Measurements from ENCODE around the gene NPRL2.
A peak's percentile ranks its signal among the peaks of the same experiment; 100 is the strongest.

NPRL2 gene

DNA sequence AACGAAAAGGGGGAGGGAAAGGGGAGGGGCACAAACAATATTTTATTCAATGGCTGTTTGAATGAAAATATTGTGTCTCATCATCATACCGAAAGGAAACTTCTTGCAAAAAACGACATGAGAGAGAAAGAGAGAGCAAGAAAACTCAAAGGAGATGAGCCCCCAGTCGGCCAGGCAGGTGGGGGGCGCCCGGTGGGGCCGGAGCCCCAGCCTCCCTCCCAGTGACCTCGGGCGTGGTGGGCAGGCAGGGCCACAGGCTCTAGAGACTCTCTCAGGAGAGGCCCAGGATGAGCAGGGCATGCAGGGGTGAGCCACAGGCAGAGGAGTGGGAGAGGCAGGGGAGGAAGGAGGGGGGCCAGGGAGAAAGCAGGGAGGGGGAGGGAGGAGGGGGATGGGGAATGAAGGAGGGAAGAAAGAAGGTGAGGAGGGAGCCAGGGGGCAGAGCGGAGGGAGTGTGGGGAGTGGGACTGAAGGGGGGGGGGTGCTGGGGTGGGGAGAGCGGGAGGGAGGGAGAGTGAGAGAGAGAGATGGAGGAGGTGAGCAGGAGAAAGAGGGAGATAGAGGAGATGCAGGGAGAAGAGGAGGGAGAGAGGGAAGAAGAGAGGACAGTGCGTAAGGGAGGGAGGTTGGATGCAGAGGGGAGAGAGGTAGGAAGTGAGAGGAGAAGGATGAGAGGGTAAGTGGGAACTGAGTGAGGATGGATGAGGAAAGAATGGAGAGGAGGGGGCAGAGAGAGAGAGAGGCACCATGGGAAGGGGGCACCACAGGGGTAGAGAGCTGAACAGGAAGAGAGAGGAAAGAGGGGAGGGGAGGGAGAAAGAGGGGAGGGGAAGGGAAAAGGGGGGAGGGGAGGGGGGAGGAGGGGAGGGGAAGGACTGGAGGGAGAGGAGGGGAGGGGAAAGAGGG, 22.8 kb upstream of the NPRL2 start:
- DNase-seq (ENCODE audit: low read depth), result no peak

DNA sequence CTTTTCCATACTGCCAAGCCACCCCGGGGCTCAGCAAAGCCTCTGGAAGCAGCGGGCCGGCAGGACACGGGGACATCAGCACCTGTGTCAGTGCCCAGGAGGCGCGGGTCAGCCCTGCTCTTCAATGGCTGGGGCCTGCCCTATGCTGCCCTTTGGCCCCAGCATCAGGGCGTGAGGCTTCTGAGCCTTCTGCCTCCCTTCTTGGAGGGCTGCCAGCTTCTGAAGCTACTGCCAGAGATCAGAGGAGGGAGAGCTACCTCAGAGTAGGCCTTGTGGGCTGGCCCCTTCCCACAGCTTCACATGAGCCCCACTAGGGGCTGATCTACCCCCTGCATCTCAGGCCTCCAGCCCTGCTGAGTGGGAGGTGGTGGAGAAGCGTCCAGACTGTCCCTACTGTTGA, 21.8 kb upstream of the NPRL2 start:
- DNase-seq (ENCODE audit: low read depth), result no peak

DNA sequence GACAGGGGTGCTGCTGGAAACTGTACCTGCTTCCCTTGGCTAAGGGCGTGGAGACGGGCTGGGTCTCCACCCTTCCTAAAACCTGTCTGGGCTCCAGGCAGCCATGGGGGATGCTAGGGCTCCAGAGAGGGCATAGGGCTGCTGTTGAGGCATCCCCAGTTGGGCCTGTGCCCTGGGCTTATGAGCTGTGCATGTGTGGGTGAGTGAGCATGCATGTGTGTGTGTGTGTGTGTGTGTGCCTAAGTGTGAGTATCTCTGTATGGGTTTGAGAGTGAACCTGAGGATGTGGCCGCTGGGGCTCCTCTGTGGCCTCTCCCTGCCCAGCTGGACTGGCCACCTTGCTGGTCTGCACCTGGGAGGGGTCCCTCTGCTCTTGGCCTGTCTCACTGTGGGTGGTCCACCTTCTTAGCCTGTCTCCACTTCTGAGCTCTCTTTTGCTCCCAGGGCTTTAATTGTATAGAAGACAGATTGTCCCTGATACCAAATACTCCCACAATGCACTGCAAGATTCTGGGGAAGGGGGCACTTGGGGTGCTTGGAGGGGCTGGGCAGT, 20.6 kb upstream of the NPRL2 start:
- no peak for DNase-seq (ENCODE audit: low read depth)

DNA sequence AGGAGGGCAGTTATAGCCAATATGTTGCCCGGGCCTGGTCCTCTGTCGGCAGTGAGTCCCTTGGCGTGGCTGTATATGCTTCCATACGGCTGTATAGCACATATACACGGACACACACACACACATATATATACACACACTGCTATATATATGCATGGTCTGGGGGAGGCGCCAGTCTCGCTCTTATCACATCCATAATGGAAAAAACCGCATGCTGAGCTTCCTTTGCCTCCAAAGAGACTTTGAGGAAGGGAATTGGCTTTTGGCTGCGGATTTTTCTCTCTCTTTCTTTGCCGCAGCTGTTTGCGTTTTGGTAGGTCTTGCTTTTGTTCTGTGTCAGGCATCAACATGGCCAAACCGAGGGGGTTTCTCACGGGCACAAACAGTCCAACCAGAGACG, 20.0 kb upstream of the NPRL2 start:
- no peak for DNase-seq (ENCODE audit: low read depth)

DNA sequence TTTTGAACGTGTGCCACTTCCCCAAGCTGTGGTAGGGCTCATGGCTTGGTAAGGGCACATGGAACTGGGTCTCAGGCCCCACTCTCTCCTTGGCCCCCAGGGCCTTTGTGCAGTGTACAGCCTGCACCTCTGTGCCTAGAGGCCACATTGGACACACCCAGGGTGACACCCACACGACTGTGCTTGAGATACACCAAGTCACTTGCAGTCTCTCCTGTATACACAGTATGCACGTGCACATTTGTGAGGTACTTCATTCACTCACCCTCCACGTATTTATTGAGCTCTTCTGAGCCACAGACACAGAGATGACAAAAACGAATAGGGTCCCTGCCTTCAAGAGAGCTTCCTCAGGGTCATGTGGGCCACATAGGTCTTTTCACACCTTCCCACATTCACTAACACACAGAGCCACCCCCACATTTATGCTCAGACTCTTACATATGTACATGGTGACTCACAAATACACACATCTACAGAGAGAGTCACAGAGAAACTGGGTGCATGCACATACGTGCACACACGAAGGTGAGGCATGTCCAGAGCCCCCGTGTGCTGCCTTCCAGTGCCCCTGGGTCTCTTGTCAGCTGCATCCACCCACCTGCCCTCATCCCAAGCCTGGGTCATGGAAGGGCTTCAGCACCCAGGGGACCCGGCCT, 18.6 kb upstream of the NPRL2 start:
- DNase-seq (ENCODE audit: low read depth), result no peak

DNA sequence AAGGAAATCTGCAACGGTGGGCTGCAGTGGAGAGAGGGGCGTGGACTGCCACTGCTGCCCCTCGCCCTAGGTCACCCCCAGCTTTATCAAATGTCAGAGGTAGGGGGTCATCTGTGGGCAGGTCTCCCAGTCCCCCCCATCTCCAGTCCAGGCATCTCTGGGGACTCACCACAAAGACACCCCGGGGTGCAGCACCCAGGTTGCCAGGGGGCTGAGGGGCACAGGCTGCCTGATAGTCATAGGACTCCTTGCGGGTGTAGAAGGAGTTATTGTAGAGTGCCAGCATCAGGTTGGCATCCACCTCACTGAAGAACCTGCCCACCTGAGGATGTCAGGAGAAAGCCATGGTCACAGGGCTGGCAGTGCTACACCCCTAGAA, 15.3 kb upstream of the NPRL2 start:
- DNase-seq (ENCODE audit: low read depth), result no peak

DNA sequence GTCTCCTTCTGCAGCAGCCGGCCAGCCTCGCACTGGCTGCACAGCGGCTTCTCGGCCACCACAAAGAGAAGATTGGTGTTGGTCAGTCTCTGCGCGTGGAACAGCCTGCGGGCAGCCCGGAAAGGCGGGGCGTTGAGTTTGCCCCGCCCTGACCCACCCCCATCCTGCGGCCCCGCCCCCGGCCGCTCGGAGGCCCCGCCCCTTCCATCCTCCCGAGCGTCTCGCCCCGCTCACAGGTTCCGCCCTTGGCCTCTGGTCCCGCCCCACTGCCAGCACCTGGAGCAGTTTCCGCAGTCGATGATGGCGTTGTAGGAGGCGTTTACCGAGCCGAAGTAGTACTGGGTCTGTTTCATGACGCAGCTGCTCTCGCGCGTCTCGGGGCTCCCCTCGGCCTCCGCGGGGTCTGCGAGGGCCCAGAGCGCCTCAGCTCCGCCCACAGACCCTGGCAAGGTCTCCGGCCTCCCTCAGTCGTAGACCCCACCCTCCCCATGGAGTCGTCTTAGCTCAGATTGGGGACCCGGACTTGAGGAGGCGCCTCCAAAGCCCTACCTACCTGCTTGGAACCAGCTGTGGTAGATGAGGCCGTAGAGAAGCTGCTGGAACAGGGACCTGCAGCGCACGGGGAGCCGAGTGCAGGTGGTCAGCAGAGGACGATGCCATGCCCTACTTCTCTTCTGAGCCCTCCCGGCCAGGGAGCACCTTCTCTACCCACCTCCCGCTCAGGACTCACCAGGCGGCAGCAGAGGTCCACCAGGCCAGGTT, 14.7 kb upstream of the NPRL2 start:
- DNase-seq (ENCODE audit: low read depth), result peak; percentile 79

DNA sequence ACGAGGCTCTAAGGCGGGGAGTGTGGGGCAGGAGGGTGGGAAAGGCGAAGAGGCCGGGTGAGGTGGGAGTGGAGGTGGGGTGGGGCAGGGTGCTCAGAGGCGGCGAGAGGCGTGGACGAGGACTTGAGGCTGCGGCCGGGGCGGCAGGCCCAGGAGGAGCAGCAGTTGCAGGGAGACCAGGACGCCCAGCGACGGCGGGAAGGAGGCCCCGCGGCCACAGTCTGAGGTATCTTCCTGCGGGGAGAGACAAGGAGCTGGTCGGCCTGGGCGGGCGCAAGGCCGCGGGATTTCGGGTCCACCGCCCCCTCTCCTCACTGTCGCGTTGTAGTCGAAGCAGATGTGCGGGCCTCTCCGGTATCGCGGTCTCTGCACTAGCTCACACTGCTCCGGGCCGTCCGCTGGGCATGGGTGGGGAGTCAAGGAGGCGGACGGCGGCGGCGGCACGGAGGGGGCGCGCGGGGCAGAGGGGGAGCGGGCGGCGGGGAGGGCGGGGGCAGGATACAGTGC, 14.1 kb upstream of the NPRL2 start:
- DNase-seq (ENCODE audit: low read depth), result no peak

DNA sequence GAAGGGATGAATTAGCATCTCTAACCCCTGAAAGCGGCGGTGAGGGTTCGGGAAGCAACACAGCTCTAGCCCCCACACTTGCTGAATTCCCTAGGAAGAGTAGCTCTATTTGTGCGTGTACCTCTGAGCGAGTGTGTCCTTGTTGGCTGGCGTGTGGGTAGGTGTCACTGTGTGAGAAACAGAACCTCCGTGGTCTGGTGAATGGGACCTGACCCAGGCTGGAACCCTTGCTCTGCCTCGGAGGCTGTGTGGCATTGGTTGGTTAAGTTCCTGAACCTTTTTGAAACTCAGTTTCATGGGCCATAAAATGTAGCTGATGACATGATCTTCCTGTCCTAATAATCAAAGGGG, 9.2 kb upstream of the NPRL2 start:
- DNase-seq (ENCODE audit: low read depth), result no peak

DNA sequence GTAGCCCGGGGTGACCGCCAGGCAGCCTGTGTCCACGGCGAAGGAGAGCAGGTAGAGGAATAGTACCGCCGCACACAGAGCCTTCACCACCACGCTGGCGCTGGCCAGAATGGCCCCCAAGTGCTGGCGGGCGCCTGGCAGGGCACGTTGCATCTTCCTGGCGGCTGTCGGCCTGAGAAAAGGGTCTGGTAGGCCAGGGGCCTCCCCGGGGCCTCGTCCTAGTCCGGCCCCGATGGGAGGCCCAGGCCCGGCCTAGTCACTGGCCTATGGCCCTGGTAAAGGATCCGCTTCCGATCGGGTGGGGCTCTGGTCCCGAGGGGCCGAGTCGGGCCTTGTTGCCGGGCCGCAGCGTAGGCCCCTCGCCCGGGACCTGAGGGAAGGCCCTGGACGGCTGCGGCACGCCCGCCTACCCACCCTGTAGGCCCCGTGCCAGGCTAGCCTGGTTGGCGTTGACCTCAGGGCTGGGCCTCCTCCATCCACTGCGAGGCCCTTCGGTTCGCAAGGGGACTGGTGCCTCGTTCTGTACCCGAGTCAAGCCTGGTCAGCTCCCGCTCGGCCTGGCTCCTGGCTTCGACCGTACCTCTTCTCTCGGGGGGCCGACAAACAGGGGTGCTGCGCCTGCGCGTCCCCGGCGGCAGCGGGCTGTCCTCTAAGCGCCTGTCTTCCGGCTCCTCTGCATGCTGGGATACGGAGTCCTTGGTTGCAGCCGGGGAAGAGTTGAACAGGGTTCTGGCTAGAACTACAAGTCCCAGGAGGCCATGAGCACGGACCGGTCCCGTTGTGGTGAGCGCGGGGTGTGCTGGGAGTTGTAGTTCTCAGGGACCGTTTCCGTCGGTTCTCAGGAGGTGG, 8.6 kb upstream of the NPRL2 start, which contains the start of gene TMEM115:
TSS of gene TMEM115 (minus strand) at position 611 of the 849 bp plus-strand sequence. CDS start at position 153, 458 bp downstream.
- DNase-seq (ENCODE audit: low read depth), result peak; percentile 77

DNA sequence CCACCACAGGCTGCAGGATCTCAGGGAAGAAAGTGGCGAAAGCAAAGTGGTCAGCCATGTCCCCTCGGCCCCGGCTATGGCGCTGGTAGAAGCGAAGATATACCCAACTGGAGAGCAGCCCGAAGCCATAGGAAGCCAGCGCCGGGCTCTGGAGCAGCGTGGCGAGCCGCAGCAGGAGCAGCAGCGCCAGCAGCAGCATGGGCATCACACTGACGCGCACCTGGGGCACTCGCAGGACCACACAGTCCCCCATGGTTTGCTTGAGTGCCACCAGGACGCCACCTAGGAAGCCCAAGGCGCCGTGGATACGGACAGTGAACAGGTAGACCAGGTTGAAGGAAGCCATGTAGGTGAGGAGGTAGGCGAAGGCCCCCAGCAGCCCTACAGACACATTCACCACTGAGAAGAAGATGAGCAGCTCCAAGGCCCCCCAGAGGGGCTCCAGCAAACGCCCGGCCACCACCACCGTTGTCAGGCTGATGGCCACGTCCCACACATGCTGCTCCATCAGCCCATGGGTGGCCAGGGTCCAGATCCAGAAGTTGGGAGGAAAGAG, 7.9 kb upstream of the NPRL2 start:
- no peak for DNase-seq (ENCODE audit: low read depth)

DNA sequence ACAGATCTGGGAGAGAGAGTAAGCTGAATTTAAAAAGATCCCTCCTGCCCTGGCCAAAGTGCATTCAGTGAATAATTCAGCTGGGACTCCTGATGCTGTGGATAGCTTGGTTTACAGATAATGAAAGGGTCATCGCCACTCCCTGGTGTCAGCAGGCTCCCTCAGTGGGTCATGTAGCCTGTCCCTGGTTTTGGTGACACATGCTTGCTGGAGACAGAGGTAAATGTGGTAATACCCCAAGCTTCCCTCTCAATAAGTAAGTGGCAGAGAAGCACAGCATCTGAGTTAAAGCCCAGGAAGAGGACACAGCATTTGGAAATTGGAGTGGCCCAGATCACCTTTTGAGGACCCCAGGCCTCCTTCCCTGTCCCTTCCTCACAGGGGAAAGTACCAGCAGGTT, 6.9 kb upstream of the NPRL2 start:
- DNase-seq (ENCODE audit: low read depth), result no peak

DNA sequence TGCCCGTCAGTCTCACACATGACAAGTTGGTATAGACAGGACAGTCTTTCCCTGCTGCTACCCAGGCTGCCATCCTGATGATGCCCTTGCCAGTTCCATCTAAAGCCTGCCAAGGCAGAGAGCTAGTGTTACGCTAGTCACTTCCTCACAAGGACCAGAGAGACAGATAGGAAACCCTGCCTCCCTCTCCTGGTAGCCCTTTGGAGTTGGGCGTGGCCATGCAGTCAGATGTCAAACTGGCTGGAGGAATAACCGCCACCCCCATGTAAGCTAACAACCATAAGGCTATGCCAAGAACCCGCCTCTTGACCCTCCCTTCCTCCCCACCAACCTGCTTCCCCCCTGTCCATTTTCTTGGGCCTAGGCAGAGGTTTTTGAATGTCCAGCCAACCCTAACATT, 6.0 kb upstream of the NPRL2 start:
- DNase-seq (ENCODE audit: low read depth), result no peak

DNA sequence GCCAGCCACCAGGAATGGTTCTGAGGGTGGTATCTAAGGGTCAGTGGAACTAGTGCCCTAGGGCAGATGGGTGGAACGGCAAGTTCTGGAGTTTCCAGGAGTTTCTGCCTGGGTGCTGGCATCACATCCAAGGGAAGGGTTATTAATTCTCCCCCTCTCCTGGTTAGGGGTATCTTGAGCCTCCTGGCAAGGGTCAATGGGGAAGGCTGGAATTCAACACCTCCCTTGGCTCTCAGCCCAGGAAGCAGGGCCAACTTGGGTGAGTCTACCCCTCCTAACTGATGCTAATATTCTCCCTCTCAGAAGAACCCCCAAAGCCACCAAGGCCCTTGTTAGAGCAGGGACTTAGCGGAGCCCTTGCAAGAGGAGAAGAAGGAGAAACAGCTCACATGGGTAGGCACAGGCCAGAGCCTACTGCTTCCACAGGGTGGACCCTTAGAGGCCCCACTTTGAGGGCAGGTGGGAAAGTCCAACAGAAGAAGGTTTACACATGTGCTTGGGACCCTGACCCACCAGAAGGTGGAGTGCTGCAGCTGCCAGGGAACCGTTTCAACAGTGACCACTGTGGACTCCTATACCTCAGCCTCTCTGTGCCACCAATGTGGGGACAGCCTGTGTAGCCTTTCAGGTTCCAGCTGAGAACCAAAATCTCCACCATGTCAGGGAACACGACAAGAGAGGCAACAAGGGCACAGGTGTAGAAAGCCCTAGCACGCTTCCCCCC, 5.4 kb upstream of the NPRL2 start:
- no peak for DNase-seq (ENCODE audit: low read depth)

DNA sequence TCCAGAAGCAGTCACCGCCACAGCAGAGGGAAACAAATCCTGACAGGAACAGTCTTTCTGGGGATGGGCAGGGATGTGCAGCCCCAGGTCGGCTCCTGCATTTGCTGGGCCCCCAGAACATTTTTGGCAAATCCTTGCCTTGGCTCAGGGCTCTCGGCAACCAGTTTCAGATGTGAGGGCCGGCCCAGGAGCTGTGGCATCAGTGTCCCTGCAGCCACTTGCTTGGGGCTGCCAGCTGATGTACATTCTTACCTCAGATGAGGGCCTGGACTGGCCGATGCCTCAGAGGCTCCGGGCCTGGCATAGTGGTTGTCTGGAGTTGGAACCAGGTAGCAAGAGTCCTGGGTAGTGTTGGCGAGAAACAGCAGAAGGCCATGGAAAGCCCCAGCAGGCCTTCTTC, 4.3 kb upstream of the NPRL2 start:
- no peak for DNase-seq (ENCODE audit: low read depth)

DNA sequence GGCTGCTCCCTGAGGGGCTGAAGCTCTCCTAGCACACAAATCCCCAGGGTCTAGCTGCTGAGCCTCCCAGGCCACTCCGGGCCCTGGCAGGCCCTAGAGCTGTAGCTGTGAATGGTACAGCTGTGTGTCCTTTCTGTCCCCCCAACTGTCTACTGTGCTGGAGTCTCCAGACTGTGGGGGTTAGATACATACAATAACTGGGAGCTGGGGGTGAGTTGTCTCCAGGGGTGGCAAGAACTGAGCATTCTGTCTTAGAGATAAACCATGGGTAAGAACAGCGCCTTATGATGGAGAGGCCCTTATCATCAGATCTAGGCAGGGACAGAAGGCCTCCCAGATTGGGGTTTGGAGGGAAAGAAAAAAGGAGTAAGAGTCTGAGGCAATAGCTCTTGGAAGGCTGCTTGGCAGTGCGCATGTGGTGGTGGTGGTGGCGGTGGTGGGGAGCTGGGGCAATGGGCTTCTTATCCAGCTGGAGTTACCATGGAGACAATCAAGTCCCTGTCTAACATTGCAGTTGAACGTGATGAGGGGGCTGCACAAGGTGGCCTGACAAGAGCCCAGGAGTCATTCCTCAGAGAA, 3.7 kb upstream of the NPRL2 start:
- DNase-seq (ENCODE audit: low read depth), result no peak

DNA sequence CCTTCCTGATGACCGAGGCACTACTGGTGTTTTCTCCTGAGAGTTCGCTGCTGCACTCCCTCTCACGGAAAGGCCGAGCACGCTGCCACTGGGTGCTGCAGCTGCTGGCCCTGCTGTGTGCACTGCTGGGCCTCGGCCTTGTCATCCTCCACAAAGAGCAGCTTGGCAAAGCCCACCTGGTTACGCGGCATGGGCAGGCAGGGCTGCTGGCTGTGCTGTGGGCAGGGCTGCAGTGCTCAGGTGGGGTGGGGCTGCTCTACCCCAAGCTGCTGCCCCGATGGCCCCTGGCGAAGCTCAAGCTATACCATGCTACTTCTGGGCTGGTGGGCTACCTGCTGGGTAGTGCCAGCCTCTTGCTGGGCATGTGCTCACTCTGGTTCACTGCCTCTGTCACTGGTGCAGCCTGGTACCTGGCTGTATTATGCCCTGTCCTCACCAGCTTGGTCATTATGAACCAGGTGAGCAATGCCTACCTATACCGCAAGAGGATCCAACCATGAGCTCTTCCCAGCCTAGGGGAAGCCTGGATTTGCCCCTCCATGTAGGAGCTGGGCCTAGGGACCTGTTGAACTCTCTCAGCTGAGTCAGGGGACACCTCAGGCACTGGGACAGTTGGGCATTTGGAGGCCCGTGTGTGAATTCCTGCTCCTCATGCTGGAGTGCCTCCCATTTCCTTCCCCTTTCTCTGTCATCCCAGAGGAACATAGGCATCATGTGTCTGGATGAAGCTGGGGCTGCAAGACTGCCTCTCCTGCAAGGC, 2.9 kb upstream of the NPRL2 start:
- DNase-seq (ENCODE audit: low read depth), result no peak

DNA sequence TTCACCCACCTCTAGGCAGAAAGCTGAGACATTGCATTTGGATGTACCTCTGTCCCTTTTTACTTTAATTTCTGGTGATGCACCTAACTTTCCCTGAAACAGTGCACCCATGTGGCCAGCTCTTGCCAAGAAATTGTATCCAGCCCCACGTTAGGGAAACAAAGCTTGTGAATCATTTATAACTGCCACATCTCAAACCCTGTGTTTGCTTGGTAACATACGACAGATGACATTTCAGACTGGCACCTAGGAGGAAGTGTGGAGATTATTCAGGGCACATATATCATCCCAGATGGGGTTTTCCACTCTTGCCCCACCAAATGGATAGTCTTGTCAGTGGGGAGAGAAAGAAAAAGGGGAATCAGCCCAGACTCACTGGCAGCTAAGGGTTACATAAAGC, 2.2 kb upstream of the NPRL2 start:
- no peak for DNase-seq (ENCODE audit: low read depth)

DNA sequence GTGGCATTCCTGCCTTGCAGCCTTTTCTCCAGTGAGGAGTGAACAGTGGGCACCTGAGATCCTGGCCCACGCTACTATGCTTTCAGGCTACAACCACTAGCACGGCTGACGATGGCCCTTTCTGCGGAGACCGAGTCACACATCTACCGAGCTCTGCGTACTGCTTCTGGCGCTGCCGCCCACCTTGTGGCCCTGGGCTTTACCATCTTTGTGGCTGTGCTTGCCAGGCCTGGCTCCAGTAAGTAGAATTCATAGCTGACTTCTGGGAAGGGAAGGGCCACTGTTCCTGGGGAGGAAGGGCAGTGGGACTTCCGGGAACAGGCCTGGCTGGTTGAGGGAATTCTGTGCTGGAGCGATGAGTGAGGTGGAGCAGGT, 735 bp upstream of the NPRL2 start:
- DNase-seq (ENCODE audit: low read depth), result no peak

DNA sequence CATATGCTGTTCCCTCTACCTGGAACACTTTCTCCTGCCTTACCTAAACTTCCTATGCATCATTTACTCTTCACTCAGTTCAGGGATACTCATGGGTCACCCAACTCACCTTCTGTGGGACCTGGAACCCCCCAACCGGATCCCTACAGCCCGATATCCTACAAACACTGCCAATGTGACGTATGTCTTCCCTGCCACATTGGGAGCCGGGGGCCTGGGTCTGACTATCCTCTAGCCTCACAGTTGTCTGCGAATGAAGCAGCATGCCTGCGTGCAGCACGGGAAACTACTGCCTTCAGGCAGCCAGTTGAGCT, 405 bp downstream of the NPRL2 start:
- DNase-seq (ENCODE audit: low read depth), result no peak

Data from stimulated activated CD8-positive, alpha-beta memory T cell treated with anti-CD3 and anti-CD28 coated beads, Interleukin-15, amount 100 ng/mL, for 24 hours (primary cell).